HepG2 (cell line): Measurements from ENCODE around the gene KIF15. TPM values are rescaled to one million over a fixed set of nuclear protein-coding genes. Genes with fewer than 3 reads are reported as not detected.

Source experiments
- ATAC-seq: fragments of 200-7000 bp; cut with Tn5 transposase; 3 replicates; pipeline ENCODE4 v1.9.1; 2020; ENCODE audit warnings: mild to moderate bottlenecking, moderate library complexity
- BruUV-seq: library from RNA; stranded (reverse); fragments of 400-500 nt; replicated peaks from 2 replicates; lab custom pipeline; 2021; lab: Mats Ljungman, UMichigan
- CTCF ChIA-PET: fragments of 300-600 bp; formaldehyde crosslinking; extraction: SDS; loops from one replicate; lab custom pipeline; 2021; ENCODE audit warnings: low total read pairs, inconsistent platforms, low intra/inter-chr PET ratio; lab: Yijun Ruan, JAX
- POLR2A ChIA-PET: fragments of 350-600 bp; sonication (Branson Sonifier 250); formaldehyde crosslinking; loops from one replicate; lab custom pipeline; 2020; ENCODE audit warnings: antibody characterized with exemption, inconsistent platforms; lab: Yijun Ruan, JAX
- DNase-seq: peaks from one replicate; pipeline ENCODE4 v3.0.0-alpha.2; 2015; ENCODE audit warnings: low spot score
- FAIRE-seq: peaks from 3 replicates; lab custom pipeline; 2011; peaks lifted over from hg19 to GRCh38; lab: Jason Lieb, UNC
- H2AFZ ChIP-seq: one replicate; pipeline ENCODE4 v1.6.1; 2011; ENCODE audit warnings: low read length, inconsistent platforms
- H3K27ac ChIP-seq: fragments of 300-600 bp; 3 replicates; pipeline ENCODE4 v1.8.0; 2011; ENCODE audit warnings: mixed run types, mild to moderate bottlenecking, mixed read lengths, low read length, inconsistent platforms; ENCODE audit not compliant: insufficient read depth; ENCODE audit errors: extremely low read length
- H3K27me3 ChIP-seq, 2 experiments: fragments of 200-600 bp in 1 of 2; 2 replicates in 1 of 2; 3 replicates in 1 of 2; pipeline versions ENCODE4 v1.6.0 to v1.8.0; 2011; ENCODE audit warnings: low read length in 2 of 2, mild to moderate bottlenecking in 2 of 2, moderate library complexity in 2 of 2, inconsistent platforms in 1 of 2; ENCODE audit not compliant: insufficient read depth in 2 of 2, control insufficient read depth in 1 of 2
- H3K36me3 ChIP-seq, 2 experiments: fragments of 200-600 bp in 1 of 2; replicated peaks in 1 of 2; 2 replicates in 1 of 2; 3 replicates in 1 of 2; pipeline versions ENCODE4 v1.5.1 to v1.8.0; 2011; ENCODE audit warnings: low read length in 2 of 2, inconsistent platforms in 1 of 2; ENCODE audit not compliant: insufficient read depth in 2 of 2, control insufficient read depth in 1 of 2
- H3K4me1 ChIP-seq: 2 replicates; pipeline ENCODE4 v1.5.1; 2012; ENCODE audit warnings: low read length, inconsistent platforms; ENCODE audit not compliant: insufficient read depth
- H3K4me2 ChIP-seq: 2 replicates; pipeline ENCODE4 v1.6.0; 2011; ENCODE audit warnings: low read depth, low read length, inconsistent platforms
- H3K4me3 ChIP-seq, 3 experiments: fragments of 200-600 bp in 1 of 3; sonication (generic), shearing (Covaris generic) in 1 of 3; replicated peaks in 1 of 3; 2 replicates each; pipeline ENCODE4 v1.5.1; 2011 to 2016; ENCODE audit warnings: low read length in 3 of 3, inconsistent platforms in 2 of 3, low read depth in 2 of 3, mild to moderate bottlenecking in 2 of 3, control low read depth in 1 of 3, mixed read lengths in 1 of 3; ENCODE audit not compliant: insufficient read depth in 1 of 3
- H3K79me2 ChIP-seq: one replicate; pipeline ENCODE4 v1.6.1; 2011; ENCODE audit warnings: low read length, inconsistent platforms; ENCODE audit not compliant: insufficient read depth
- H3K9ac ChIP-seq: 2 replicates; pipeline ENCODE4 v1.6.0; 2011; ENCODE audit warnings: mild to moderate bottlenecking, low read depth, low read length, inconsistent platforms; ENCODE audit not compliant: insufficient read depth
- H3K9me3 ChIP-seq: 2 replicates; pipeline ENCODE4 v1.5.1; 2012; ENCODE audit warnings: mild to moderate bottlenecking, low read length
- H4K20me1 ChIP-seq: 2 replicates; pipeline ENCODE4 v1.6.0; 2011; ENCODE audit warnings: inconsistent platforms, mild to moderate bottlenecking, low read length, moderate library complexity; ENCODE audit not compliant: insufficient read depth
- AGO1 ChIP-seq: fragments of 200-400 bp; formaldehyde crosslinking; IDR thresholded peaks from 2 replicates; pipeline ENCODE4 v1.6.1; 2017; ENCODE audit warnings: mild to moderate bottlenecking, low read depth, low read length, moderate library complexity; ENCODE audit not compliant: poor library complexity, severe bottlenecking
- ARID2 ChIP-seq: sonication (generic); formaldehyde crosslinking; IDR thresholded peaks from 2 replicates; pipeline ENCODE4 v1.8.1; 2022; ENCODE audit warnings: mild to moderate bottlenecking, missing genetic modification reagents, borderline replicate concordance
- CEBPG ChIP-seq: IDR thresholded peaks from 2 replicates; pipeline ENCODE4 v1.6.1; 2016
- CREB1 ChIP-seq, 2 experiments: fragments of 450-650 bp in 1 of 2; IDR thresholded peaks; 2 replicates each; pipeline ENCODE4 v1.6.1; 2016 to 2017; ENCODE audit warnings: control low read depth in 1 of 2, mild to moderate bottlenecking in 1 of 2, missing compliant biosample characterization in 1 of 2, missing genetic modification characterization in 1 of 2
- FOXK1 ChIP-seq: sonication (generic); formaldehyde crosslinking; IDR thresholded peaks from 2 replicates; pipeline ENCODE4 v1.4.0; 2020; ENCODE audit warnings: low read depth, missing genetic modification reagents, borderline replicate concordance
- FOXM1 ChIP-seq: sonication (generic); formaldehyde crosslinking; IDR thresholded peaks from 2 replicates; pipeline ENCODE4 v1.5.0; 2020; ENCODE audit warnings: missing genetic modification reagents
- KDM2A ChIP-seq: sonication (generic); formaldehyde crosslinking; IDR thresholded peaks from 2 replicates; pipeline ENCODE4 v1.4.0; 2020; ENCODE audit warnings: low read depth, missing genetic modification reagents, borderline replicate concordance
- NKX3-1 ChIP-seq: sonication (generic); formaldehyde crosslinking; IDR thresholded peaks from 2 replicates; pipeline ENCODE4 v1.5.0; 2020; ENCODE audit warnings: missing genetic modification reagents
- PBX2 ChIP-seq: IDR thresholded peaks from 2 replicates; pipeline ENCODE4 v1.6.1; 2016; ENCODE audit warnings: control low read depth
- RFX5 ChIP-seq: IDR thresholded peaks from 2 replicates; pipeline ENCODE4 v1.6.1; 2011; ENCODE audit warnings: low read depth, low read length, improper control_type of control experiment
- TRIM24 ChIP-seq: sonication (generic); formaldehyde crosslinking; IDR thresholded peaks from 2 replicates; pipeline ENCODE4 v1.8.0; 2022; ENCODE audit warnings: mild to moderate bottlenecking, missing genetic modification reagents
- ZFP36 ChIP-seq: fragments of 150-350 bp; IDR thresholded peaks from 2 replicates; pipeline ENCODE4 v1.6.1; 2018; ENCODE audit warnings: borderline replicate concordance, low read length, low read depth; ENCODE audit not compliant: partially characterized antibody
- ZNF335 ChIP-seq: sonication (generic); formaldehyde crosslinking; IDR thresholded peaks from 2 replicates; pipeline ENCODE4 v1.4.0; 2020; ENCODE audit warnings: missing genetic modification reagents
- ZNF33B ChIP-seq: sonication (generic); formaldehyde crosslinking; IDR thresholded peaks from 2 replicates; pipeline ENCODE4 v1.5.1; 2020; ENCODE audit warnings: mild to moderate bottlenecking, missing genetic modification reagents
- WGBS: methylation state at CpG from one replicate; pipeline ENCODE4 v1.1.6; 2017; ENCODE audit warnings: low lambda C conversion rate; 5-methylcytosine and 5-hydroxymethylcytosine counted together
- in situ Hi-C: cut with HindIII; loops from 2 replicates; pipeline ENCODE4 v1.10.0; 2017; ENCODE audit warnings: low pct_unique_long_range_greater_than_20kb; ENCODE audit not compliant: extremely low pct_ligation_motif_present
- intact Hi-C: fragments of 100-400 bp; cut with micrococcal nuclease; formaldehyde crosslinking; loops from one replicate; pipeline ENCODE4 v1.10.0; 2022; ENCODE audit not compliant: unreplicated experiment
- polyA plus RNA-seq, 8 experiments: library from polyadenylated mRNA; depleted of rRNA in 3 of 8; stranded (reverse) in 7 of 8; unstranded in 1 of 8; fragments of >200 nt; fragmentation: Illumina TruSeq in 4 of 8; extraction: Trizol in 4 of 8; gene quantifications; 2 replicates each; pipeline versions ENCODE4 v1.2.1 to v1.2.3, GENCODE V29; 2011 to 2016; ENCODE audit warnings: low read depth in 4 of 8, missing spikeins in 1 of 8, mixed read lengths in 1 of 8; ENCODE audit not compliant: insufficient read depth in 1 of 8
- total RNA-seq, 5 experiments: library from RNA; depleted of rRNA; stranded (reverse); fragments of >200 nt; fragmentation: Illumina TruSeq; extraction: Trizol; gene quantifications; 2 replicates each; pipeline ENCODE4 v1.2.3, GENCODE V29; 2016; ENCODE audit warnings: low read depth in 1 of 5
- TF ChIP-seq, protein P1 (sequence below): IDR thresholded peaks from 2 replicates; pipeline ENCODE4 v1.6.1; 2016; ENCODE audit warnings: missing genetic modification reagents, missing compliant biosample characterization
- TF ChIP-seq, protein P2 (sequence below): sonication (generic); formaldehyde crosslinking; IDR thresholded peaks from 2 replicates; pipeline ENCODE4 v1.4.0; 2020; ENCODE audit warnings: missing genetic modification reagents, borderline replicate concordance

Gene KIF15
- total and polyA plus RNA-seq, 2 of the 13 experiments (the other 11 are each of a cell fraction or from before 2014, with no cell fraction given) = 4.8 to 33.8 TPM

DNA sequence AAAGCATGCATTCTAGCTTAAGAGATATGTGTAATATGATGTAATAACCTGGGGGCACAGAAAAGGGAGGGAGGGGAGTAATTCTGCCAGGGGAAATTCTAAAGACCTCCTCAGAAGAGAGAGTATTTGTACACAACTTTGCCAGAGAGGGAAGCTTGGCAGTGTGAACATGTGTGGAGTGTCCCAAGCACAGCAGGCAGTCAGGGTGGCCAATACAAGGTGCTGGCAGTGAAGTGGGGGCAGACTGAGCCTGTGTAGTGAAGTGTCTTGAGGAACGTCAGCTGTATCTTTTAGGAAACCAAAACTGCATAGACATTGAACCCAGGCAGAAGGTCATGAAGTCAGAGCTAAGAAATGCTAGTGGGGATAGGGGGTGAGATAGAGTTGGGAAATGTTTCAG lies 70.4 kb downstream of the KIF15 start:
- in situ Hi-C loops = no loop called here
- no peaks in the 10 kb centered on the region for H3K27me3 ChIP-seq
- no peak for TF ChIP-seq FOXM1 (CRISPR knock-in tag)
- no peak for TF ChIP-seq TRIM24 (CRISPR knock-in tag)
- no peak for TF ChIP-seq AGO1
- no peak for TF ChIP-seq KDM2A (CRISPR knock-in tag)
- no peak for TF ChIP-seq RFX5
- TF ChIP-seq PBX2 = no peak
- no peak for TF ChIP-seq CREB1 (IDR thresholded peaks at IDR 0.05)
- no peak for TF ChIP-seq CREB1 (CRISPR knock-in tag; IDR thresholded peaks at IDR 0.05)
- no peak for TF ChIP-seq NKX3-1 (CRISPR knock-in tag)
- no peak for TF ChIP-seq ZNF335
- TF ChIP-seq ZFP36 = no peak
- TF ChIP-seq, protein P1, sequence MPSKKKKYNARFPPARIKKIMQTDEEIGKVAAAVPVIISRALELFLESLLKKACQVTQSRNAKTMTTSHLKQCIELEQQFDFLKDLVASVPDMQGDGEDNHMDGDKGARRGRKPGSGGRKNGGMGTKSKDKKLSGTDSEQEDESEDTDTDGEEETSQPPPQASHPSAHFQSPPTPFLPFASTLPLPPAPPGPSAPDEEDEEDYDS (CRISPR knock-in tag) = no peak
- TF ChIP-seq CEBPG = no peak
- TF ChIP-seq FOXK1 (CRISPR knock-in tag) = no peak
- TF ChIP-seq, protein P2, sequence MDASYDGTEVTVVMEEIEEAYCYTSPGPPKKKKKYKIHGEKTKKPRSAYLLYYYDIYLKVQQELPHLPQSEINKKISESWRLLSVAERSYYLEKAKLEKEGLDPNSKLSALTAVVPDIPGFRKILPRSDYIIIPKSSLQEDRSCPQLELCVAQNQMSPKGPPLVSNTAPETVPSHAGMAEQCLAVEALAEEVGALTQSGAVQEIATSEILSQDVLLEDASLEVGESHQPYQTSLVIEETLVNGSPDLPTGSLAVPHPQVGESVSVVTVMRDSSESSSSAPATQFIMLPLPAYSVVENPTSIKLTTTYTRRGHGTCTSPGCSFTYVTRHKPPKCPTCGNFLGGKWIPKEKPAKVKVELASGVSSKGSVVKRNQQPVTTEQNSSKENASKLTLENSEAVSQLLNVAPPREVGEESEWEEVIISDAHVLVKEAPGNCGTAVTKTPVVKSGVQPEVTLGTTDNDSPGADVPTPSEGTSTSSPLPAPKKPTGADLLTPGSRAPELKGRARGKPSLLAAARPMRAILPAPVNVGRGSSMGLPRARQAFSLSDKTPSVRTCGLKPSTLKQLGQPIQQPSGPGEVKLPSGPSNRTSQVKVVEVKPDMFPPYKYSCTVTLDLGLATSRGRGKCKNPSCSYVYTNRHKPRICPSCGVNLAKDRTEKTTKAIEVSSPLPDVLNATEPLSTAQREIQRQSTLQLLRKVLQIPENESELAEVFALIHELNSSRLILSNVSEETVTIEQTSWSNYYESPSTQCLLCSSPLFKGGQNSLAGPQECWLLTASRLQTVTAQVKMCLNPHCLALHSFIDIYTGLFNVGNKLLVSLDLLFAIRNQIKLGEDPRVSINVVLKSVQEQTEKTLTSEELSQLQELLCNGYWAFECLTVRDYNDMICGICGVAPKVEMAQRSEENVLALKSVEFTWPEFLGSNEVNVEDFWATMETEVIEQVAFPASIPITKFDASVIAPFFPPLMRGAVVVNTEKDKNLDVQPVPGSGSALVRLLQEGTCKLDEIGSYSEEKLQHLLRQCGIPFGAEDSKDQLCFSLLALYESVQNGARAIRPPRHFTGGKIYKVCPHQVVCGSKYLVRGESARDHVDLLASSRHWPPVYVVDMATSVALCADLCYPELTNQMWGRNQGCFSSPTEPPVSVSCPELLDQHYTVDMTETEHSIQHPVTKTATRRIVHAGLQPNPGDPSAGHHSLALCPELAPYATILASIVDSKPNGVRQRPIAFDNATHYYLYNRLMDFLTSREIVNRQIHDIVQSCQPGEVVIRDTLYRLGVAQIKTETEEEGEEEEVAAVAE (CRISPR knock-in tag) = no peak
- TF ChIP-seq ZNF33B (CRISPR knock-in tag) = no peak
- no peak for TF ChIP-seq ARID2
- TF ChIP-seq, all 625 proteins: peak for 0
- Histone ChIP-seq H3K4me3 (no peak overlapping the region), H3K4me1 (no peaks in the 10 kb centered on the region), H3K9me3 (no peaks in the 10 kb centered on the region), H2AFZ (no peak overlapping the region), H3K79me2 (no peaks in the 10 kb centered on the region), H4K20me1 (no peaks in the 10 kb centered on the region), H3K4me2 (no peak overlapping the region), H3K9ac (no peak overlapping the region), H3K36me3 (peaks cover 3 to 25% of the 10 kb centered on the region in 2 experiments), H3K27ac (no peak overlapping the region)
- no peak for FAIRE-seq
- intact Hi-C loops = no loop called here
- ChIA-PET POLR2A (no interaction called here), CTCF (no interaction called here)
- BruUV-seq = no TSS peak
- DNase-seq = no peak
- 100% methylated on average over 1 of the region's 1 CpG for WGBS
- ATAC-seq = no peak
